GM12801 (cell line): Measurements from ENCODE around the gene WDR81.

Experiments
- TF ChIP-seq, protein P1 (sequence below): IDR thresholded peaks from one replicate; pipeline ENCODE4 v1.5.1; 2011; ENCODE audit warnings: control low read depth; ENCODE audit not compliant: insufficient read length; ENCODE audit errors: extremely low read depth

Gene WDR81

DNA sequence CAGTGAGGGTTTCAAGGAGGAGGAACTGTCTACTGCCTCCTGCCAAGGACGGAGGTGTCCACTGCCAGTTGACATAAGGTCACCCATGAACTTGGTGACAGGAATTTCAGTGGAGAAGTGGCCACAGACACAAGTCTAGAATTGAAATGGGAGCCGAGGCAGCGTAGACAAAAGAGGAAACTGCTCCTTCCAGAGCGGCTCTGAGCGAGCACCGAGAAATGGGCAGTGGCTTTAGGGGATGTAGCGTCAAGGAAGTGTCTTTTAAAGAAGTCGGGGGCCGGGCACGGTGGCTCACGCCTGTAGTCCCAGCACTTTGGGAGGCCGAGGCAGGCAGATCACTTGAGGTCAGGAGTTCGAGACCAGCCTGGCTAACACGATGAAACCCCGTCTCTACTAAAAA lies 34.3 kb downstream of the WDR81 start:
- TF ChIP-seq, protein P1, sequence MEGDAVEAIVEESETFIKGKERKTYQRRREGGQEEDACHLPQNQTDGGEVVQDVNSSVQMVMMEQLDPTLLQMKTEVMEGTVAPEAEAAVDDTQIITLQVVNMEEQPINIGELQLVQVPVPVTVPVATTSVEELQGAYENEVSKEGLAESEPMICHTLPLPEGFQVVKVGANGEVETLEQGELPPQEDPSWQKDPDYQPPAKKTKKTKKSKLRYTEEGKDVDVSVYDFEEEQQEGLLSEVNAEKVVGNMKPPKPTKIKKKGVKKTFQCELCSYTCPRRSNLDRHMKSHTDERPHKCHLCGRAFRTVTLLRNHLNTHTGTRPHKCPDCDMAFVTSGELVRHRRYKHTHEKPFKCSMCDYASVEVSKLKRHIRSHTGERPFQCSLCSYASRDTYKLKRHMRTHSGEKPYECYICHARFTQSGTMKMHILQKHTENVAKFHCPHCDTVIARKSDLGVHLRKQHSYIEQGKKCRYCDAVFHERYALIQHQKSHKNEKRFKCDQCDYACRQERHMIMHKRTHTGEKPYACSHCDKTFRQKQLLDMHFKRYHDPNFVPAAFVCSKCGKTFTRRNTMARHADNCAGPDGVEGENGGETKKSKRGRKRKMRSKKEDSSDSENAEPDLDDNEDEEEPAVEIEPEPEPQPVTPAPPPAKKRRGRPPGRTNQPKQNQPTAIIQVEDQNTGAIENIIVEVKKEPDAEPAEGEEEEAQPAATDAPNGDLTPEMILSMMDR, result no peak

DNA sequence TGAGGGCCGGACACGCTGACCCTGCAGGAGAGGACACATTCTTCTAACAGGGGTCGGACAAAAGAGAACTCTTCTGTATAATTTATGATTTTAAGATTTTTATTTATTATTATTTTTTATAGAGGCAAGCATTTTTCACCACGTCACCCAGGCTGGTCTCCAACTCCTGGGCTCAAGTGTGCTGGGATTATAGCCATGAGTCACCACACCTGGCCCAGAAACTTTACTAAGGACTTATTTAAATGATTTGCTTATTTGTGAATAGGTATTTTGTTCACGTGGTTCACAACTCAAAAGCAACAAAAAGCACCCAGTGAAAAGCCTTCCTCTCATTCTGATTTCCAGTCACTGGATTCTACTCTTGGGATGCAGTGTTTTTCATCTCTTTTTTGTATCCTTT lies 35.0 kb downstream of the WDR81 start:
- TF ChIP-seq, protein P1, result no peak

GRCh38 chr17:1762233-1762900 lies 37.9 kb downstream of the WDR81 start:
- TF ChIP-seq, protein P1, result no peak

- TF ChIP-seq, protein P1, result no peak
These were observed 38.7 kb downstream of the WDR81 start for GRCh38 chr17:1762901-1763898.

DNA sequence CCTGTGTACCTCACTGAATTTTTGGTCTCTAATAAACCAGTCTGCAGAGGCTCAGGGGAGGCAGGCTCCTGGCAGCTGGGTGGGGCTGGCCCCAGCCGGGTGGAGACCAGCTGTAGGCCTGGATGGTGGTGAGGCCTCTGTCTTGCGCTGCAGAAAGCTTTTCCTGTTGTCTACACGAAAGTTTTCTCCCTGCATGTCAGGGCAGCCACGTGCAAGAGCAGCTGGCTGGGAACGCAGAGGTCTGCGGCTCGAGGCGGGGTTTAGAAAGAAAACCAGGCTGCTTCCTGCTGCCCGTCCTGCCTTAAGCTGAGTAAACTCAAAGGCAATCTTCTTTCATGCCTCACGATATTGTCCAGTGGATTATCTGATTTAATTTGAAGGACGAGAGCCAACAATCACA lies 39.8 kb downstream of the WDR81 start:
- TF ChIP-seq, protein P1, result no peak

GRCh38 chr17:1765576-1765975 lies 41.1 kb downstream of the WDR81 start:
- TF ChIP-seq, protein P1, result no peak

DNA sequence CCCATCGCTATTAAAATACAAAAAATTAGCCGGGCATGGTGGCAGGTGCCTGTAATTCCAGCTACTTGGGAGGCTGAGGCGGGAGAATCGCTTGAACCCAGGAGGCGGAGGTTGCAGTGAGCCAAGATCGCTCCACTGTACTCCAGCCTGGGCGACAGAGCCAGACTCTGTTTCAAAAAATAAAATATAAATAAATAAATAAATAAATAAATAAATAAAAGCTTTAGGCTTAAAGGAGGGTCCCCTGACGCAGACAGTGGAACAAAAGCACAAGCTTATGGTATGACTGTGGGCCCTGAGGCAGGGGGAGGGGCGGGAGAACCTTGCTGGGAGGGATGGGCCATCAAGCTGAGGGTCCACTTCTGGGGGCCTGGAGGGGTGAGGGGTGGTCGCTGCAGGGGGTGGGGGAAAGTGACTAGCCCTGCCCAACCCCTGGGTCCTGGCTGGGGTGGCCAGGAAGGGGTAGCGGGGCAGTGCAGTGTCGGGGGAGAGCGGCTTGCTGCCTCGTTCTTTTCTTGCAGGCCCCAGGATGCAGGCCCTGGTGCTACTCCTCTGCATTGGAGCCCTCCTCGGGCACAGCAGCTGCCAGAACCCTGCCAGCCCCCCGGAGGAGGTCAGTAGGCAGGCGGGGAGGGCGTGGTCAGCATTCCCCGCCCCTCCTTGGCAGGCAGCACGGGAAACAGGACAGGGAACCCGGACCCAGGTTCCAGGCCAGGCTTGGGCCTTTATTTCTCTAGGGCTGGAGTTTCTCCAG lies 42.1 kb downstream of the WDR81 start:
- TF ChIP-seq, protein P1, result no peak
